HG03439 (cell line): ENCODE data around the gene PPP6R1.
A peak's percentile ranks its signal among the peaks of the same experiment; 100 is the strongest.

Experiments used
- ATAC-seq: cut with Tn5 transposase; IDR thresholded peaks from one replicate; pipeline ENCODE4 v1.9.1; 2021; ENCODE audit warnings: mild to moderate bottlenecking, moderate library complexity; ENCODE audit not compliant: unreplicated experiment

PPP6R1 gene

GRCh38 chr19:55261671-55262126 is 2.9 kb upstream of the PPP6R1 start:
- no peak for ATAC-seq

GRCh38 chr19:55259540-55260210 is 858 bp upstream of the PPP6R1 start:
- ATAC-seq, result no peak

DNA sequence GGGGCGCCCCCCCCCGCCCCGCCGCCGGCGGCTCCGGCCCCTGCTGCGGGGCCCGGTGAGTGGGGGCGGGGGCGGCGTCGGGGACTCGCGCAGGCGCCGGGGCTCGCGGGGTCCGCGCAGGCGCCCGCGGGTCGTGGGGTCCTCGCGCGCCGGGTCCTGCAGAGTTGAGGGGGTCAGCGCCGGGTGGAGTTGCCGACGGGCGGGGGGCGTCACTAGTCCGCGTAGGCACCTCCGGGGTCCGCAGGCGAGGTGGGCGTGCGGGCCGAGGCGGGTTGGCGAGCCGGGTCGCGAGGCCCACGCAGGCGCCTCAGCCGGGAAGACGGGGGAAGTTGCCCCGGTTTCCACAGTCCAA is 365 bp downstream of the PPP6R1 start:
- ATAC-seq, result peak; percentile 11

GRCh38 chr19:55257461-55258420 is 1.1 kb downstream of the PPP6R1 start:
- peak; percentile 1 for ATAC-seq

DNA sequence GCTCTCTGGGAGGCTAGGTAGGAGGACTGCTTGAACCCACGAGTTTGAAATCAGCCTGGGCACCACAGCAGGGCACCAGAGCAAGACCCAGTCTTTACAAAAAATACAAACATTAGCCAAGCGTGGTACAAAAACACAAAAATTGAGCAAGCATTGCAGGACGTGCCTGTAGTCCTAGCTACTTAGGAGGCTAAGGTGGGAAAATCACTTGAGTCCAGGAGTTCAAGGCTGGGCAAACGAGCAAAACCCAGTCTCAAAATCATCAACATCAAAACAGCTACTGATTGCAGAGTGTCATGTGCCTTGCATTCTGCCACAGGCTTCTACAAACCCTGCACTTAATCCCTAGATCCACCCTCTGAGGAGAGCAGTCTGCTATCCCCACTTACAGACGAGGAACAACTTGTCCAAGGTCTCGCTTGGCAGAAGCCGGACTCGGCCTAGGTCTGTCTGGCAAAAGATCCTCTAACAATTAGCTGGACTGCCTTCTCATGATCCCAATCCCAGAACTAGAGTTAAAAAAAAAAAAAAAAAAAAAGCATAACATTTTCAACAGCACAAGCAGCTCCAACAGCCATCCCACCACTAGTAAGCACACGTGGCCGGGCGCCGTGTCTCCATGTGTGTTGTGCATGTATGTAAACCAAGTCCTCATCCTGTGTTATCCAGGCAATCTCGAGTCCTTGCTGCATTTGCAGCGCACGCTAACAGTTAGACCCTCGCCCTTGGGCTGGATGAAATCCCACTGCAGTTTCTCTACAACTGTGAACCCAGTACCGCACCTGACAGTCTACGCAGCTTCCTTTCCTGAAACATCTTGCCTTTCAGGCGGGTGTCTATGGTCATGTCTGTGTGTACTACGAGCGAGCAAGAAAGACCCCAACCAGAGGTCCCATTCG is 2.0 kb downstream of the PPP6R1 start:
- no peak for ATAC-seq

DNA sequence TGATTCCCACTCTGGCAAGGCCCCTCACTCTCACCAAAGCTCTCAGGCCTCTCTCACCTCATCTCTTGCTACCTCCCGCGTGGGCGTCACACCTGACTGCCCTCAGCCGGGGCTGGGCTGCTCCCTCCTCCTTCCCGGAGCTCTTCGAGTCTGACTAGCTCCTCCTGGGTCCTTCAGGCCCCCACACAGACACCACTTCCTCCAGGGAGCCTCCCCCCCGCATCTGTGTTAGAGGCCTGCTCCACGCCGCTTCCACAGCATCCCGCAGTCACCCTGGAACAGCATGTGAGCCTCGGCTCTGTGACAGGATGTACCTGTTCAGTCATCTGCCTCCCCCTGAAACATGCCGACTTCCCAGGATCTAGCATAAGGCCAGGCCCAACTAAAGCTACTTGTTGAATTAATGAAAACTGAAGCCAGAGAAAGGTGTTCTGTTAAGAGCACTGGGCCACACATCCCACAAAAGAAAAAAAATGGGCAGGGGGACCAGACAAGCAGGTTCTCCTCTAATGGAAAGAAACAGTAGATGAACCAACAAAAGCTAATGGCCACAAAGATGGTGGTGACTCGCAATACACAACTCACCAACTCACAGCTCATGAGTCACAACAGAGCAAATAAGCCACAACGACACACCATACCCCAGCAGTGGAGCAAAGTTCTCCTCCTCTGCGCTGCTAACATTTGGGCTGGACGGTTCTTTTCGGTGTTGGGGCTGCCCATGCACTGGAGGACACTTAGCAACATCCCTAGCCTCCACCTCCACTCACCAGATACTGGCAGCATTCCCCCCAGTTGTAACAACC is 3.0 kb downstream of the PPP6R1 start:
- no peak for ATAC-seq

DNA sequence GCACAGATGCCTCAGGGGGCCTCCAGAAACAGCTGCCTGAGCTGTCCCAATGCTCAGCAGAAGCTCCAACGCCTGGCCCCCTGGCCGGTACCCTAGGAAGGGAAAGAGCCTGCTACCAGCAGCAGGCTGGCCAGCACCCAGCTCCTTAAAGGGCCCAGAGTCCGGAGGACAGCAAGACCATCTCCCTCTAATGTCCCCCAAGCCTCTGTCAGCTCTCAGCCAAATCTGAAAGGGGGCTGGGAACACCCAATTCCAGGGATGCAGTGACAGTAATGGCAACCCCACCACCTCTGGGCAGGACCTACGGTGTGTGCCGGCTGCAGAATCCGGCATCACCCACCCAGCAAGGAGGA is 4.2 kb downstream of the PPP6R1 start:
- ATAC-seq, result no peak

DNA sequence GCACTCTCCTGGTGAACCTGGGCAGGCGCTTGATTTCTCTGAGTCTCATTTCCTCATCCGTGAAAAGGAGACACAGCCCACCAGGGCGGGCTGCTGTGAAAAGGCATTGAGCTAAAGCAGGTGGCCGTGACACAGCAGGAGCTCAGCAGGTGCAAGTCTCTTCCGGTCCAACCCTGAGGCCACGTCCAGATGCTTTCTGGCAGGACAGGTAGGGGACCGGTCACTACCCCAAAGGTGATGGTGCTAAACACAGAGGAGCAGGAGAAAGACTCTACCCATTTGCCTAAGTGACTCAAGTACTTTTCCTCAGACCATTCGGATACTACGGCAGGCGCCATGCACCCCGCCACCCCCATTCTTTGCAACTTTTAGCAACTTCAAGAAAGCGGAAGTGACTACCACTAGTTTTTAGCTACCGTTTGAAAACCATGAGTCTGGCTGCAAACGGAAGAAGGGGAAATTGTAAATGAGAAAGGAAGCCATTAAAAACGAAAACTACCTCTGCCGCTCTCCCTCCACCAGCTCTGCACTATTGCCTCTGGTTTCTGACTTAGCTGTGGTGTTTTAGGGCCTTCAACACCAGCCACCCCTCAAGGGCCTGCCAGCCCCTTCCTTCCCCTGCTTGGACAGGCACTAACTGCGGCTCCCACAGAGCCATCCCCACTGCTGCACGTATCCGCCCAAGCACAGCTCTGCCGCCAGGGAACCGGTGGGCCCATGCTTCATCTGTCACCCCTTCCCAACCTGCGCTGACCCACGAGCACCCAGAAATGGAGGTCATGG is 4.8 kb downstream of the PPP6R1 start:
- ATAC-seq, result peak; percentile 41

GRCh38 chr19:55252760-55253663 is 5.8 kb downstream of the PPP6R1 start:
- ATAC-seq, result no peak

- no peak for ATAC-seq
Observed at GRCh38 chr19:55251341-55252081, 7.3 kb downstream of the PPP6R1 start.

DNA sequence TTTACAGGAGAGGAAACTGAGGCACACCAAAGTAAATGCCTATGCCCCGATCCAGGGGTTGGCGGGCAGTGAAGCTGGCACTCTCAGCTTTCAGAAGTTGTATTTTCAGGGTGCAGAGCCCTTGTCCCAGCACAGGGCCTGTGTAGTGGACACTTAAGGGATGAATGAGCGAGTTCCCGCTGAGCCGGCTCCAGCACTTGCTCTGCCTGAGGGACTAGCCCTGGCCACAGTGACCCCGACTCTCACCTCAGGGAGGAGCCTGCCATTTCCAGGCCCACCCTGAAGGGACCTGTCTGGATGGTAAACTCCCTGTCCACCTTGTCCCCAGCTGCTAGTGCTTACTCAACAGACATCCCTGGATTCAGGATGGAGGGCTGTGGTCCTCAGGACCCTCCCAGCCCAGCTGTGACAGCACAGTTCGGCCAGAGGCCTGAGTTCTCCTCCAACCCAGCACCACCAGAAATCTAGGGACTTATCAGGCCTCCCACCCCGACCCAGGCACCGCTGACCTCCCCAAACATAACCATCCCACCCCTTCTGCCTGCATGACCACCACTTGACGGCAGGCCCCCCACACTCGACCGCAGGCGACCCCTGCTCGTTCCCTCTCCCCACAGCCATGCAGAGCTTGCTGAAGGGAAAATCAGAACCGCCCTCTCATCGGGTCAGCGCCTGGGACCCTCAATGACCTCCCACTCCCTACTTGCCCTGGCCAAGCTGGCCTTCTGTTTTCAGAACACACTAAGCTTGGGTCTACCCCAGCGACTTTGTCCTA is 8.4 kb downstream of the PPP6R1 start:
- ATAC-seq, result no peak

DNA sequence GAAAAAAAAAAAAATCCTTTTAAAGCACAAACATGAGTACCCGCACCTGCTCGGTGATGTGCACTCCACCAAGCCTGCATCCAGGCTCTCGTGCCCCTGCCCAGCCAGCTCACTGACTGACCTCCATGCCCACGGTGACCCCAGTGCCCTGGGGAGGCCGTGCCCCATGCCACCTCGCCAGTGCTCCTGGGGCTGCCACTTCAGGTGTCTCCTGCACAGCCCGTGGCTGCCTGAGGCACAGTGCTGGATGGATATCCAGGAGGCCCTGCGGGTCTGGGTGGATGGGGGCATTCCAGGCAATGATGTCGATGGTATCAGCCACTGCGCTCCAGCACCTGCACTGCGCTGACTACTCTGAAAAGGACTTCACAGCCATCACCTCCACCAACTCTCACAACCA is 9.0 kb downstream of the PPP6R1 start:
- no peak for ATAC-seq

GRCh38 chr19:55248704-55249103 is 10.1 kb downstream of the PPP6R1 start:
- no peak for ATAC-seq

GRCh38 chr19:55248166-55248675 is 10.6 kb downstream of the PPP6R1 start:
- ATAC-seq, result no peak

GRCh38 chr19:55247621-55248099 is 11.2 kb downstream of the PPP6R1 start:
- ATAC-seq, result no peak
